Parathyroid adenoma (tissue), 2 donors: ENCODE measurements around the gene C12orf43.

Source experiments
- H2AFZ ChIP-seq: fragments of 300-600 bp; sonication (generic); one replicate; pipeline ENCODE4 v1.7.0; 2017; ENCODE audit warnings: antibody characterized with exemption, mild to moderate bottlenecking
- H3K27ac ChIP-seq: fragments of 300-600 bp; sonication (generic); one replicate; pipeline ENCODE4 v1.7.0; 2017
- H3K27me3 ChIP-seq: fragments of 300-600 bp; sonication (generic); one replicate; pipeline ENCODE4 v1.7.0; 2017; ENCODE audit warnings: low read length; ENCODE audit not compliant: control insufficient read depth, insufficient read depth
- H3K36me3 ChIP-seq: fragments of 300-600 bp; sonication (generic); one replicate; pipeline ENCODE4 v1.7.0; 2017; ENCODE audit warnings: low read length; ENCODE audit not compliant: control insufficient read depth, insufficient read depth
- H3K4me1 ChIP-seq: fragments of 300-600 bp; sonication (generic); one replicate; pipeline ENCODE4 v1.7.0; 2017; ENCODE audit warnings: control low read depth
- H3K4me2 ChIP-seq: fragments of 300-600 bp; sonication (generic); one replicate; pipeline ENCODE4 v1.7.0; 2017; ENCODE audit warnings: low read length
- H3K4me3 ChIP-seq: fragments of 300-600 bp; sonication (generic); one replicate; pipeline ENCODE4 v1.7.0; 2017; ENCODE audit warnings: low read depth, low read length
- H3K79me2 ChIP-seq: fragments of 300-600 bp; sonication (generic); one replicate; pipeline ENCODE4 v1.7.0; 2017; ENCODE audit warnings: control low read depth
- H3K9ac ChIP-seq: fragments of 300-600 bp; sonication (generic); one replicate; pipeline ENCODE4 v1.7.0; 2017; ENCODE audit warnings: mild to moderate bottlenecking
- H3K9me3 ChIP-seq: fragments of 300-600 bp; sonication (generic); one replicate; pipeline ENCODE4 v1.7.0; 2017; ENCODE audit warnings: low read length; ENCODE audit not compliant: control insufficient read depth
- TF ChIP-seq, protein P1 (sequence below): fragments of 300-600 bp; sonication (generic); IDR thresholded peaks from one replicate; pipeline ENCODE4 v1.7.0; 2017; ENCODE audit warnings: antibody characterized with exemption, mild to moderate bottlenecking
- donor health status: primary hyperparathyroidism.

Gene C12orf43

GRCh38 chr12:121061831-121062230 lies 45.5 kb upstream of the C12orf43 start:
- H3K36me3 ChIP-seq: no peaks in the 10 kb centered on the region

GRCh38 chr12:121060149-121061001 lies 44.1 kb upstream of the C12orf43 start:
- Histone ChIP-seq H3K79me2 (no peaks in the 10 kb centered on the region), H3K27ac (peak overlapping the region; percentile 39), H3K27me3 (no peaks in the 10 kb centered on the region), H2AFZ (peak overlapping the region; percentile 49), H3K4me3 (peak overlapping the region; percentile 46), H3K9ac (no peak overlapping the region), H3K4me1 (no peaks in the 10 kb centered on the region), H3K36me3 (no peaks in the 10 kb centered on the region), H3K4me2 (peak overlapping the region; percentile 49), H3K9me3 (no peaks in the 10 kb centered on the region)
- TF ChIP-seq, protein P1, sequence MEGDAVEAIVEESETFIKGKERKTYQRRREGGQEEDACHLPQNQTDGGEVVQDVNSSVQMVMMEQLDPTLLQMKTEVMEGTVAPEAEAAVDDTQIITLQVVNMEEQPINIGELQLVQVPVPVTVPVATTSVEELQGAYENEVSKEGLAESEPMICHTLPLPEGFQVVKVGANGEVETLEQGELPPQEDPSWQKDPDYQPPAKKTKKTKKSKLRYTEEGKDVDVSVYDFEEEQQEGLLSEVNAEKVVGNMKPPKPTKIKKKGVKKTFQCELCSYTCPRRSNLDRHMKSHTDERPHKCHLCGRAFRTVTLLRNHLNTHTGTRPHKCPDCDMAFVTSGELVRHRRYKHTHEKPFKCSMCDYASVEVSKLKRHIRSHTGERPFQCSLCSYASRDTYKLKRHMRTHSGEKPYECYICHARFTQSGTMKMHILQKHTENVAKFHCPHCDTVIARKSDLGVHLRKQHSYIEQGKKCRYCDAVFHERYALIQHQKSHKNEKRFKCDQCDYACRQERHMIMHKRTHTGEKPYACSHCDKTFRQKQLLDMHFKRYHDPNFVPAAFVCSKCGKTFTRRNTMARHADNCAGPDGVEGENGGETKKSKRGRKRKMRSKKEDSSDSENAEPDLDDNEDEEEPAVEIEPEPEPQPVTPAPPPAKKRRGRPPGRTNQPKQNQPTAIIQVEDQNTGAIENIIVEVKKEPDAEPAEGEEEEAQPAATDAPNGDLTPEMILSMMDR: peak; percentile 33

More at GRCh38 chr12:121061831-121062230, 45.5 kb upstream of the C12orf43 start:
- Histone ChIP-seq H3K9me3 (no peaks in the 10 kb centered on the region), H3K79me2 (no peaks in the 10 kb centered on the region), H3K4me1 (no peaks in the 10 kb centered on the region), H3K27me3 (no peaks in the 10 kb centered on the region), H3K27ac (no peak overlapping the region), H3K4me3 (no peak overlapping the region), H2AFZ (no peak overlapping the region), H3K4me2 (no peak overlapping the region), H3K9ac (no peak overlapping the region)
- TF ChIP-seq, protein P1: peak; percentile 48

GRCh38 chr12:121059031-121059898 lies 43.0 kb upstream of the C12orf43 start:
- H3K27ac ChIP-seq: peak overlapping the region; percentile 39
- TF ChIP-seq, protein P1: no peak
- H3K36me3 ChIP-seq: no peaks in the 10 kb centered on the region
- no peak overlapping the region for H3K9ac ChIP-seq
- no peaks in the 10 kb centered on the region for H3K27me3 ChIP-seq
- H3K4me1 ChIP-seq: no peaks in the 10 kb centered on the region
- H3K79me2 ChIP-seq: no peaks in the 10 kb centered on the region
- H3K4me2 ChIP-seq: no peak overlapping the region
- no peak overlapping the region for H3K4me3 ChIP-seq
- no peaks in the 10 kb centered on the region for H3K9me3 ChIP-seq
- H2AFZ ChIP-seq: peak overlapping the region; percentile 49

GRCh38 chr12:121057794-121058193 lies 41.5 kb upstream of the C12orf43 start:
- Histone ChIP-seq H3K4me3 (no peak overlapping the region), H3K27me3 (no peaks in the 10 kb centered on the region), H3K4me2 (no peak overlapping the region), H3K9ac (no peak overlapping the region), H3K79me2 (no peaks in the 10 kb centered on the region), H3K4me1 (no peaks in the 10 kb centered on the region), H3K27ac (no peak overlapping the region), H3K36me3 (no peaks in the 10 kb centered on the region), H2AFZ (no peak overlapping the region), H3K9me3 (no peaks in the 10 kb centered on the region)
- TF ChIP-seq, protein P1: no peak
